ENCODE measurements around the gene UBAC1. TPM values are rescaled to one million over a fixed set of nuclear protein-coding genes. Genes with fewer than 3 reads are reported as not detected.

The UBAC1 gene
- total and polyA plus RNA-seq, 9 of the 15 experiments (the other 6 are each of a cell fraction or from before 2014, with no cell fraction given): 94.0 to 399 (median 228) TPM

- CTCF ChIA-PET (ENCODE audit: low intra/inter-chr PET ratio): no interaction called here
- no peak overlapping the region for H3K27ac ChIP-seq (ENCODE audit: extremely low read depth, low read depth, low read length)
- H3K9me1 ChIP-seq (ENCODE audit: control insufficient read depth, insufficient read depth, low read length): no peaks in the 10 kb centered on the region
- H3K4me2 ChIP-seq (ENCODE audit: insufficient read depth, low read length): no peak overlapping the region
- H3K36me3 ChIP-seq (ENCODE audit: control insufficient read depth, insufficient read depth, low read length): peaks cover 88% of the 10 kb centered on the region; the same call in 2 of the 3 replicates
- peaks cover 14% of the 10 kb centered on the region for H3K79me2 ChIP-seq (ENCODE audit: control insufficient read depth, insufficient read depth, low read length)
- H4K20me1 ChIP-seq (replicated peaks; ENCODE audit: control insufficient read depth, insufficient read depth, low read length): peaks cover 30% of the 10 kb centered on the region; the same call in 1 of the 2 replicates
- POLR2A ChIA-PET: interaction anchor here (0.8 to 1.5 kb wide), 3 partner anchors 15 to 29 kb away, joined by 3 to 4 read pairs (median 4); no protein-coding TSS in a partner anchor
- FAIRE-seq (no peak), DNase-seq (ENCODE audit: extremely low read depth in 1 of 4, low spot score in 3 of 4) (peak in 1 of 4 experiments; percentile 59), ATAC-seq (no peak)
- peaks cover 0 to 61% of the 10 kb centered on the region in 2 experiments; a peak in 2 of 5 replicates for H3K4me1 ChIP-seq (replicated peaks in 1 of 2; ENCODE audit: control insufficient read depth in 2 of 2, insufficient read depth in 2 of 2, low read length in 2 of 2)
- WGBS (ENCODE audit: insufficient coverage, low coverage, missing lambda C conversion rate): 91% methylated on average over 17 of the region's 19 CpGs
- intact Hi-C loops (cut with micrococcal nuclease): no loop called here
- H3K27me3 ChIP-seq (ENCODE audit: control insufficient read depth in 2 of 2, insufficient read depth in 2 of 2, low read length in 2 of 2): no peaks in the 10 kb centered on the region
- no peaks in the 10 kb centered on the region for H3K9me3 ChIP-seq (replicated peaks; ENCODE audit: control insufficient read depth, insufficient read depth, low read depth, low read length)
- H3K9ac ChIP-seq (ENCODE audit: insufficient read depth in 1 of 2, low read depth in 2 of 2, low read length in 2 of 2): no peak overlapping the region
- H3K4me3 ChIP-seq: no peak overlapping the region
- no TSS peak for BruUV-seq (replicated peaks)
- in situ Hi-C loops (cut with MboI): no loop called here
- no peak overlapping the region for H2AFZ ChIP-seq (ENCODE audit: low read depth, low read length)
- no peak for TF ChIP-seq POLR3A (IDR thresholded peaks at IDR 0.05; ENCODE audit: borderline replicate concordance, extremely low read depth, insufficient read depth, insufficient read length)
- no peak for TF ChIP-seq FOXJ3 (CRISPR knock-in tag; IDR thresholded peaks at IDR 0.05)
- no peak for TF ChIP-seq ATF7 (IDR thresholded peaks at IDR 0.05)
- no peak for TF ChIP-seq BHLHE40 (IDR thresholded peaks at IDR 0.05; ENCODE audit: low read length)
- TF ChIP-seq KDM1A (IDR thresholded peaks at IDR 0.05): 0 out of 4 replicates have a peak, but pooled peaks of 1 of the 2 experiments have one; percentile 26
- TF ChIP-seq NFE2L1 (tag; IDR thresholded peaks at IDR 0.05; ENCODE audit: borderline replicate concordance, low read depth): no peak
- no peak for TF ChIP-seq POLR3G (IDR thresholded peaks at IDR 0.05; ENCODE audit: extremely low read depth, insufficient read length, insufficient replicate concordance)
- no peak for TF ChIP-seq SRF (CRISPR knock-in tag; IDR thresholded peaks at IDR 0.05)
- peak; percentile 59 for TF ChIP-seq POLR2G (IDR thresholded peaks at IDR 0.05; ENCODE audit: low read depth, low read length)
- no peak for TF ChIP-seq TRIM25 (IDR thresholded peaks at IDR 0.05; ENCODE audit: borderline replicate concordance)
- TF ChIP-seq HNRNPK (IDR thresholded peaks at IDR 0.05; ENCODE audit: low read depth, low read length, poor library complexity, severe bottlenecking): no peak
- TF ChIP-seq RBM25 (IDR thresholded peaks at IDR 0.05; ENCODE audit: low read depth, low read length, severe bottlenecking): no peak
- TF ChIP-seq ZNF445 (CRISPR knock-in tag; IDR thresholded peaks at IDR 0.05; ENCODE audit: low read depth): no peak
- TF ChIP-seq, protein P1, sequence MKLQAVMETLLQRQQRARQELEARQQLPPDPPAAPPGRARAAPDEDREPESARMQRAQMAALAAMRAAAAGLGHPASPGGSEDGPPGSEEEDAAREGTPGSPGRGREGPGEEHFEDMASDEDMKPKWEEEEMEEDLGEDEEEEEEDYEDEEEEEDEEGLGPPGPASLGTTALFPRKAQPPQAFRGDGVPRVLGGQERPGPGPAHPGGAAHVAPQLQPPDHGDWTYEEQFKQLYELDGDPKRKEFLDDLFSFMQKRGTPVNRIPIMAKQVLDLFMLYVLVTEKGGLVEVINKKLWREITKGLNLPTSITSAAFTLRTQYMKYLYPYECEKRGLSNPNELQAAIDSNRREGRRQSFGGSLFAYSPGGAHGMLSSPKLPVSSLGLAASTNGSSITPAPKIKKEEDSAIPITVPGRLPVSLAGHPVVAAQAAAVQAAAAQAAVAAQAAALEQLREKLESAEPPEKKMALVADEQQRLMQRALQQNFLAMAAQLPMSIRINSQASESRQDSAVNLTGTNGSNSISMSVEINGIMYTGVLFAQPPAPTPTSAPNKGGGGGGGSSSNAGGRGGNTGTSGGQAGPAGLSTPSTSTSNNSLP (IDR thresholded peaks at IDR 0.05; ENCODE audit: borderline replicate concordance, low read depth, low read length): no peak
- TF ChIP-seq ZNF174 (CRISPR knock-in tag; IDR thresholded peaks at IDR 0.05): no peak
- TF ChIP-seq FOXP1 (CRISPR knock-in tag; IDR thresholded peaks at IDR 0.05): no peak
- no peak for TF ChIP-seq SMAD4 (CRISPR knock-in tag; conservative IDR thresholded peaks at IDR 0.05)
- no peak for TF ChIP-seq MAFG (tag; conservative IDR thresholded peaks at IDR 0.05)
- TF ChIP-seq EGR1 (conservative IDR thresholded peaks at IDR 0.05): peak; percentile 92
- TF ChIP-seq HNRNPL (IDR thresholded peaks at IDR 0.05; ENCODE audit: low read depth, low read length): no peak
- no peak for TF ChIP-seq ZNF507 (tag; conservative IDR thresholded peaks at IDR 0.05)
Measured at GRCh38 chr9:135925496-135926133, 35.6 kb downstream of the UBAC1 start.
